HepG2 (cell line): ENCODE data around the gene LOXL3. TPM values are rescaled to one million over a fixed set of nuclear protein-coding genes. Genes with fewer than 3 reads are reported as not detected.
A peak's percentile ranks its signal among the peaks of the same experiment; 100 is the strongest.

Source experiments
- CEBPB ChIP-seq: IDR thresholded peaks from 2 replicates; pipeline ENCODE4 v1.6.1; 2011; ENCODE audit warnings: low read depth, low read length, improper control_type of control experiment, borderline replicate concordance
- JARID2 ChIP-seq: sonication (generic); formaldehyde crosslinking; IDR thresholded peaks from 2 replicates; pipeline ENCODE4 v1.8.1; 2023; ENCODE audit warnings: missing genetic modification reagents, inconsistent platforms; ENCODE audit not compliant: insufficient replicate concordance
- KLF6 ChIP-seq: IDR thresholded peaks from 2 replicates; pipeline ENCODE4 v1.8.0; 2016; ENCODE audit warnings: missing biosample characterization, missing genetic modification reagents
- PRMT3 ChIP-seq: sonication (generic); formaldehyde crosslinking; IDR thresholded peaks from 2 replicates; pipeline ENCODE4 v1.8.1; 2022; ENCODE audit warnings: low read depth, mild to moderate bottlenecking, moderate library complexity, missing genetic modification reagents, borderline replicate concordance
- SNAPC2 ChIP-seq: sonication (generic); formaldehyde crosslinking; IDR thresholded peaks from 2 replicates; pipeline ENCODE4 v1.8.1; 2022; ENCODE audit warnings: mild to moderate bottlenecking, missing genetic modification reagents
- SOX6 ChIP-seq, 2 experiments: fragments of 450-650 bp in 1 of 2; sonication (generic) in 1 of 2; formaldehyde crosslinking in 1 of 2; IDR thresholded peaks; 2 replicates each; pipeline versions ENCODE4 v1.4.0 to v1.6.1; 2017 to 2020; ENCODE audit warnings: antibody characterized with exemption in 1 of 2, mild to moderate bottlenecking in 1 of 2, missing genetic modification reagents in 1 of 2
- ZFP36L1 ChIP-seq: sonication (generic); formaldehyde crosslinking; IDR thresholded peaks from 2 replicates; pipeline ENCODE4 v1.8.0; 2022; ENCODE audit warnings: mild to moderate bottlenecking, missing genetic modification reagents, moderate library complexity
- ZFY ChIP-seq: sonication (generic); formaldehyde crosslinking; IDR thresholded peaks from 2 replicates; pipeline ENCODE4 v1.4.0; 2020; ENCODE audit warnings: missing genetic modification reagents
- ZNF235 ChIP-seq: sonication (generic); formaldehyde crosslinking; IDR thresholded peaks from 2 replicates; pipeline ENCODE4 v1.8.1; 2023; ENCODE audit warnings: mild to moderate bottlenecking, missing genetic modification reagents, borderline replicate concordance
- ZNF431 ChIP-seq: sonication (generic); formaldehyde crosslinking; IDR thresholded peaks from 2 replicates; pipeline ENCODE4 v1.9.0; 2022; ENCODE audit warnings: missing genetic modification reagents, low read depth, mild to moderate bottlenecking, borderline replicate concordance
- ZNF556 ChIP-seq: sonication (generic); formaldehyde crosslinking; IDR thresholded peaks from 2 replicates; pipeline ENCODE4 v1.4.0; 2020; ENCODE audit warnings: mild to moderate bottlenecking, missing genetic modification reagents, borderline replicate concordance
- ZNF644 ChIP-seq: IDR thresholded peaks from 2 replicates; pipeline ENCODE4 v1.6.1; 2016; ENCODE audit warnings: low read depth
- ZSCAN9 ChIP-seq: IDR thresholded peaks from 2 replicates; pipeline ENCODE4 v1.6.1; 2016; ENCODE audit warnings: borderline replicate concordance
- polyA plus RNA-seq, 8 experiments: library from polyadenylated mRNA; depleted of rRNA in 3 of 8; stranded (reverse) in 7 of 8; unstranded in 1 of 8; fragments of >200 nt; fragmentation: Illumina TruSeq in 4 of 8; extraction: Trizol in 4 of 8; gene quantifications; 2 replicates each; pipeline versions ENCODE4 v1.2.1 to v1.2.3, GENCODE V29; 2011 to 2016; ENCODE audit warnings: low read depth in 4 of 8, missing spikeins in 1 of 8, mixed read lengths in 1 of 8; ENCODE audit not compliant: insufficient read depth in 1 of 8
- total RNA-seq, 5 experiments: library from RNA; depleted of rRNA; stranded (reverse); fragments of >200 nt; fragmentation: Illumina TruSeq; extraction: Trizol; gene quantifications; 2 replicates each; pipeline ENCODE4 v1.2.3, GENCODE V29; 2016; ENCODE audit warnings: low read depth in 1 of 5
- TF ChIP-seq, protein P1 (sequence below): sonication (generic); formaldehyde crosslinking; IDR thresholded peaks from 2 replicates; pipeline ENCODE4; 2020; ENCODE audit warnings: missing genetic modification reagents, mild to moderate bottlenecking, borderline replicate concordance
- TF ChIP-seq, protein P2 (sequence below), 2 experiments: fragments of 450-650 bp in 1 of 2; sonication (generic) in 1 of 2; formaldehyde crosslinking in 1 of 2; IDR thresholded peaks; 2 replicates each; pipeline versions ENCODE4 v1.6.1 to v1.8.0; 2016 to 2022; ENCODE audit warnings: antibody characterized with exemption in 1 of 2, mild to moderate bottlenecking in 1 of 2, missing genetic modification reagents in 1 of 2
- TF ChIP-seq, protein P3 (sequence below): IDR thresholded peaks from 2 replicates; pipeline ENCODE4 v1.6.1; 2016; ENCODE audit warnings: mild to moderate bottlenecking, missing biosample characterization, missing genetic modification reagents
- TF ChIP-seq, protein P4 (sequence below): IDR thresholded peaks from 2 replicates; pipeline ENCODE4 v1.6.1; 2012; ENCODE audit warnings: inconsistent platforms

The LOXL3 gene
- total and polyA plus RNA-seq, 2 of the 13 experiments (the other 11 are each of a cell fraction or from before 2014, with no cell fraction given), result 0.55 to 6.5 TPM

DNA sequence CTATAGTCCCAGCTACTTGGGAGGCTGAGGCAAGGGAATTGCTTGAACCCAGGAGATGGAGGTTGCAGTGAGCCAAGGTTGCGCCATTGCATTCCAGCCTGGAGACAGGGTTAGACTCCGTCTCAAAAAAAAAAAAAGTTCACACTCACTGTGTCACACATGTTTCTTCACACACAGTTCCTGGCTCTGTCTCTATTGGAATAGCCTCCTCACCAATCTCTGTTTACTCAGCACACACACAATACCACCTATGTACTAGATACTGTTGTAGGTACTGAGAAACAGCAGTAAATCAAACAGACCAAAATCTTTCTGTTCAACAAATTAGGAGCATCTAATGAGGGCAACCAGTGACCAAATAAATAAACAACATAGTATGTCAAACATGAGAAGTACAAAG lies 67.6 kb downstream of the LOXL3 start (continued):
- TF ChIP-seq, protein P1, sequence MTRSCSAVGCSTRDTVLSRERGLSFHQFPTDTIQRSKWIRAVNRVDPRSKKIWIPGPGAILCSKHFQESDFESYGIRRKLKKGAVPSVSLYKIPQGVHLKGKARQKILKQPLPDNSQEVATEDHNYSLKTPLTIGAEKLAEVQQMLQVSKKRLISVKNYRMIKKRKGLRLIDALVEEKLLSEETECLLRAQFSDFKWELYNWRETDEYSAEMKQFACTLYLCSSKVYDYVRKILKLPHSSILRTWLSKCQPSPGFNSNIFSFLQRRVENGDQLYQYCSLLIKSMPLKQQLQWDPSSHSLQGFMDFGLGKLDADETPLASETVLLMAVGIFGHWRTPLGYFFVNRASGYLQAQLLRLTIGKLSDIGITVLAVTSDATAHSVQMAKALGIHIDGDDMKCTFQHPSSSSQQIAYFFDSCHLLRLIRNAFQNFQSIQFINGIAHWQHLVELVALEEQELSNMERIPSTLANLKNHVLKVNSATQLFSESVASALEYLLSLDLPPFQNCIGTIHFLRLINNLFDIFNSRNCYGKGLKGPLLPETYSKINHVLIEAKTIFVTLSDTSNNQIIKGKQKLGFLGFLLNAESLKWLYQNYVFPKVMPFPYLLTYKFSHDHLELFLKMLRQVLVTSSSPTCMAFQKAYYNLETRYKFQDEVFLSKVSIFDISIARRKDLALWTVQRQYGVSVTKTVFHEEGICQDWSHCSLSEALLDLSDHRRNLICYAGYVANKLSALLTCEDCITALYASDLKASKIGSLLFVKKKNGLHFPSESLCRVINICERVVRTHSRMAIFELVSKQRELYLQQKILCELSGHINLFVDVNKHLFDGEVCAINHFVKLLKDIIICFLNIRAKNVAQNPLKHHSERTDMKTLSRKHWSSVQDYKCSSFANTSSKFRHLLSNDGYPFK (CRISPR knock-in tag), result no peak
- TF ChIP-seq, protein P2, sequence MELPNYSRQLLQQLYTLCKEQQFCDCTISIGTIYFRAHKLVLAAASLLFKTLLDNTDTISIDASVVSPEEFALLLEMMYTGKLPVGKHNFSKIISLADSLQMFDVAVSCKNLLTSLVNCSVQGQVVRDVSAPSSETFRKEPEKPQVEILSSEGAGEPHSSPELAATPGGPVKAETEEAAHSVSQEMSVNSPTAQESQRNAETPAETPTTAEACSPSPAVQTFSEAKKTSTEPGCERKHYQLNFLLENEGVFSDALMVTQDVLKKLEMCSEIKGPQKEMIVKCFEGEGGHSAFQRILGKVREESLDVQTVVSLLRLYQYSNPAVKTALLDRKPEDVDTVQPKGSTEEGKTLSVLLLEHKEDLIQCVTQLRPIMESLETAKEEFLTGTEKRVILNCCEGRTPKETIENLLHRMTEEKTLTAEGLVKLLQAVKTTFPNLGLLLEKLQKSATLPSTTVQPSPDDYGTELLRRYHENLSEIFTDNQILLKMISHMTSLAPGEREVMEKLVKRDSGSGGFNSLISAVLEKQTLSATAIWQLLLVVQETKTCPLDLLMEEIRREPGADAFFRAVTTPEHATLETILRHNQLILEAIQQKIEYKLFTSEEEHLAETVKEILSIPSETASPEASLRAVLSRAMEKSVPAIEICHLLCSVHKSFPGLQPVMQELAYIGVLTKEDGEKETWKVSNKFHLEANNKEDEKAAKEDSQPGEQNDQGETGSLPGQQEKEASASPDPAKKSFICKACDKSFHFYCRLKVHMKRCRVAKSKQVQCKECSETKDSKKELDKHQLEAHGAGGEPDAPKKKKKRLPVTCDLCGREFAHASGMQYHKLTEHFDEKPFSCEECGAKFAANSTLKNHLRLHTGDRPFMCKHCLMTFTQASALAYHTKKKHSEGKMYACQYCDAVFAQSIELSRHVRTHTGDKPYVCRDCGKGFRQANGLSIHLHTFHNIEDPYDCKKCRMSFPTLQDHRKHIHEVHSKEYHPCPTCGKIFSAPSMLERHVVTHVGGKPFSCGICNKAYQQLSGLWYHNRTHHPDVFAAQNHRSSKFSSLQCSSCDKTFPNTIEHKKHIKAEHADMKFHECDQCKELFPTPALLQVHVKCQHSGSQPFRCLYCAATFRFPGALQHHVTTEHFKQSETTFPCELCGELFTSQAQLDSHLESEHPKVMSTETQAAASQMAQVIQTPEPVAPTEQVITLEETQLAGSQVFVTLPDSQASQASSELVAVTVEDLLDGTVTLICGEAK (IDR thresholded peaks at IDR 0.05), result no peak
- TF ChIP-seq, protein P2 (CRISPR knock-in tag; IDR thresholded peaks at IDR 0.05), result no peak
- TF ChIP-seq KLF6, result no peak
- TF ChIP-seq ZNF235 (CRISPR knock-in tag), result no peak
- TF ChIP-seq PRMT3, result no peak
- no peak for TF ChIP-seq SOX6 (IDR thresholded peaks at IDR 0.05)
- TF ChIP-seq SOX6 (CRISPR knock-in tag; IDR thresholded peaks at IDR 0.05), result peak; percentile 45; the same call in 1 of the 2 replicates
- TF ChIP-seq, protein P3, sequence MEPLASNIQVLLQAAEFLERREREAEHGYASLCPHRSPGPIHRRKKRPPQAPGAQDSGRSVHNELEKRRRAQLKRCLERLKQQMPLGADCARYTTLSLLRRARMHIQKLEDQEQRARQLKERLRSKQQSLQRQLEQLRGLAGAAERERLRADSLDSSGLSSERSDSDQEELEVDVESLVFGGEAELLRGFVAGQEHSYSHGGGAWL (CRISPR knock-in tag), result no peak
- TF ChIP-seq ZFY, result no peak
- no peak for TF ChIP-seq ZSCAN9 (CRISPR knock-in tag)
- TF ChIP-seq ZNF644 (CRISPR knock-in tag), result no peak
- no peak for TF ChIP-seq ZFP36L1 (CRISPR knock-in tag)
- TF ChIP-seq JARID2, result no peak
- TF ChIP-seq SNAPC2 (CRISPR knock-in tag), result 0 out of 2 replicates have a peak, but pooled peaks have one; percentile 23
- TF ChIP-seq ZNF556, result no peak
- TF ChIP-seq CEBPB, result peak; percentile 35; the same call in 1 of the 2 replicates
- TF ChIP-seq, protein P4, sequence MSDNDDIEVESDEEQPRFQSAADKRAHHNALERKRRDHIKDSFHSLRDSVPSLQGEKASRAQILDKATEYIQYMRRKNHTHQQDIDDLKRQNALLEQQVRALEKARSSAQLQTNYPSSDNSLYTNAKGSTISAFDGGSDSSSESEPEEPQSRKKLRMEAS, result no peak; the same call in 1 of the 2 replicates
- no peak for TF ChIP-seq ZNF431 (CRISPR knock-in tag)
